ENCODE measurements around the gene AHI1.

The AHI1 gene

GRCh38 chr6:135324531-135324930, 173.0 kb downstream of the AHI1 start:
- no peak for FAIRE-seq

DNA sequence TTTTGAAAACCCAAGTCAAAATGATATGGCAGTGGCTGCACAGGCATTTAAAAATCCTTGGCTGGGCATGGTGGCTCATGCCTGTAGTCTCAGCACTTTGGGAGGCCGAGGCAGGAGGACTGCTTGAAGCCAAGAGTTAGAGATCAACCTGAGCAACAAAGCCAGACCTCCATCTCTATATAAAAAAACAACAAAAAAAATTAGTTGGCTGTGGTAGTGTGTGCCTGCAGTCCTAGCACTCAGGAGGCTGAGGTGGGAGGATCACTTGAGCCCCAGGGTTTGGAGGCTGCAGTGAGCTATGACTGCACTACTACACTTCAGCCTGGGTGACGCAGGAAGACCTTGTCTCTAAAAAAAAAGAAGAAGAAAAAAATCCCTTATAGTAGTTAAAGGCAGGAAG, 173.6 kb downstream of the AHI1 start:
- no peak for FAIRE-seq

DNA sequence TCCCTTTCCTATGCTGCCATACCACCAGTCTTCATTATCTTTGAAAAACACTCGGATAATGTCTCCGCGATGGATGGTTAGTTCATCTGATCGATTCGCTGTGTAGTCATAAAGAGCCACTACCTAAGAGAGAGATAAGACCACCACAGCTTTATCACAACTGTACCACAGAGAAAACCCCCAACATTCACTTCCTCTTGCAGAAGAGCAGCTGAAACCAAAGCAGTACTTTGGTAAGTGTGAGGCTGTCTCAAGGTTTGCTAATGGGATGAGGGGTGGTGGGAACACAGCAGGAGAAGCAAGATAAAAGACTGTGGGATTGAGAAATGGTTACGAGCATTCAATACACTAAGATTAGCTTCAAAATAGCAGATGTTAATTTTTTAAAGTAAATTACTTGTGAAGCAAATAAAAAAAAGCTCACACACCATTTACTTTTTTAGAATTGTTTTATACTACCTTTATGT, 174.3 kb downstream of the AHI1 start:
- no peak for FAIRE-seq

DNA sequence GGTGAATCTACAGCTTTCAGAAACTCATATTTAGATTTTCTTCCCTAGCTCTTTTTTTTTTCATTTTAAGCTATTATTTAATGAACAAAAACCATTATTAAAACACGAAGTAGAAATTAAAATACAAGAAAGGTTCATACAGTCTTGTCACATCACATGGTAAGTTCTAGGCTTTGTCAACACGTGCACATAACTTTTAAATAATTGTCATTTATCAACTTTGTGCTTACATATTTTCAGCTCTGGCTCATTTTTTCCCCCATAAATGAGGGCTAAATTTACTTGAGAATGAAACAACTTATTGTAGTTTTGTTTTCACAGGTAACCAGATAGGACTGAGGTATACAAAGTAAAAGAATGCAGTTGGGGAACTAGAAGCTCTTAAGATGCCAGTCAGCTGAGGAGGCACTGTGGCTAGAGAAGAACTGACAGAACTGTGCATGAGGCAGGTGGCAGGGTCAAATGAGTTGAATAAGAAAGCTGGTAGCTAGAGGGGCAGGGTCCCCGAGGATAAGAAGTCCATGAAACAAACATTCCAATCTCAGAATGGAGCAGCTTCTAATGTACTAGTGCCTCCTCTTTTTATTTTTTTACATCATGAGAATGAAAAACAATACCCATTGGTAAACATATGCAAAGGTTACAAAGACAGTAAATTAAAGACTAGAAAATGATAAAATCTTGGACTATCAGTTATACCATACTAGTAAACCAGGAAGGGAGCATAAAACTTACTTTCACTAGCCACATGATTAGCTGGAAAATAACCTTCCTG, 174.9 kb downstream of the AHI1 start:
- FAIRE-seq = no peak

- FAIRE-seq = no peak
Observed at GRCh38 chr6:135320721-135321621, 176.6 kb downstream of the AHI1 start.

DNA sequence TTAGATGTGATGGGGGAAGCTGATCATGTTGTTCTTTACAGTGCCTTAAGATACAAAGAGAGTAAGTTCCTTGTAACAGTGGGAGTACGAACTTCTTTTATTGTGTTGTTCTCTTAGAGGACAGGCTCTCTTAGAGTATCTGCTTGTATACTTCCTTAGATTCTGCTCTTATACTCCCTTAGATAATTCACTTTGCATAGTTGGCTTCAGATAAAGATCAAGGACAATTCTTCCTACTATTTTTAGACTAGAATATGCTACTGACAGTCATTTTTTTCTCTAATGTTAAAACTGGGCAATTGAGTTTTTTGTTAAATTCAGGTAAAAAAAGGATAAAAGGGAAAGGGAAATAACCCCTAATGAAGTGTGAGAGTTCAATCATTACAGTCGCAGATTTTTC, 177.7 kb downstream of the AHI1 start:
- FAIRE-seq = no peak

GRCh38 chr6:135318738-135319469, 178.6 kb downstream of the AHI1 start:
- FAIRE-seq = no peak

DNA sequence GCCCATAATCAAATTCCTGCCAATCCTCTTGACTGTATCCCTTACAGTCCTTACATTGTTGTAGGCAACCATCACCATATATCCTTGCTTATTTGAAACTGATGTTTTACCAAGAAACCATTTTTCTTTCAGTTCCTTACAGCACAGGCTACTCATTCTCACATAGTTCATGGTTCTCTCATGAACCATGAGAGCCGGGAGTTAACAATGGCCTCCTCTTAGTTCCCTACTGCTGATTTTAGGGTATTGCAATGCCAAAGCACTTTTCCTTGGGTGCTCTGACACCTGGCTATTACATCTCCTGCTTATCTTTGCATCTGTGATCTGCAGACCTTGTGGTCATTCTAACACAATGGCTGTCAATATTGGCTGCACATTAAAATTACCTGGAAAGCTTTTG, 183.0 kb downstream of the AHI1 start:
- no peak for FAIRE-seq

GRCh38 chr6:135311446-135312200, 185.9 kb downstream of the AHI1 start:
- no peak for FAIRE-seq

- FAIRE-seq = no peak
Observed at GRCh38 chr6:135310291-135310690, 187.2 kb downstream of the AHI1 start.

GRCh38 chr6:135306740-135307420, 190.7 kb downstream of the AHI1 start:
- FAIRE-seq = no peak

DNA sequence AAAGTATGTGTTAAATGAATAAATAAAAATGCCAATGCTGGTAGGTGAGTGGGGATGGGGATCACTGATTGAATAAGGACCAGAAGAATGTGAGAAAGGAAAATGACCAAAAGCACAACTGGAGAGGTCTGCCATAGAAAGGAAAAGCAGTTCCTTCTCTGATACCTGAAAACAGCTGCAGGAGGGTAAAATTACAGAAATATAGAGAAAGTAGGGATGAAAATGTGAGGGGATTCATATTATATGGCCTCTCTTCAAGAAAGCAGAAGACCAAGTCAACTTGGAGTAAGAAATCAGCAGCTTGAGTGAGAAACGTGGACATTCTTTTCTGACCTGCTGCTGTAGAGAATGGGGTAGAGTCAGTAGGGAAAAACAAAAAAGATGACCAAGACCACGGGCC, 191.4 kb downstream of the AHI1 start:
- no peak for FAIRE-seq

DNA sequence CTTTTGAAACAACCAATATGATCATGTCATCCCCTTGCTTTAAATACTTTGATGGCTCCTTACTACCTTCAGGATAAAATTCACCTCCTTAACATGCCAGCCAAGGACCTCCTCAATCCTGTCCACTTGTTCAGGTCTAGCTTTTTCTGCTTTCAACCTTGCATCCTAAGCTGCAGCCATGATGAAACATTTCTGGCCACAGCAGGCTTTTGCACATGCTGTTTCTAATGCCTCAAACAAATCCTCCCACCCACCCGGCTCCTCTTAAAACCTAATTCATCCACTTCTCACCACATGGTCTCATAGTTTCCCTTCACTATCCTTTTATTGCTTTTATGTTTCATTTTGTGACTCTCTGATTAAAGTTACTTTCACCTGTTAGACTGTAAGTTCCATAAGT, 191.9 kb downstream of the AHI1 start:
- FAIRE-seq = no peak

DNA sequence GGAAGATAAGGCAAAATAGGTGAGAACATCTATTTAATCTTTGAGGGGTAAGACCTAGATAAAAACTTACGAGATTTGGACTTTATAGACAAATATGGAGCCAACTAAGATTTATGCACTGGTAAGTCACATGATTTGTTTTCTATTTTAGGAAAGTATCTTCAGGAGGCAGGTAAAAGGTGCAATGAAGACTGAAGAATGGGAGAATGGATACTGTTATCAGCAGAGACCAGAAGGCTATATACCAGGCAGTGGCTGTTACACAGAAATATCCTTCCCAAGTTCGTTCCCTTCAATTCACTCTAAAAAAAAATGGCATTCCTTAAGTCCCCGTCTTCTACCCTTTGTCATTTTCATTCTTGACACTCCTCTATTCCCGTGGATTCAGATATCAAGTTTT, 192.7 kb downstream of the AHI1 start:
- FAIRE-seq = no peak

GRCh38 chr6:135301304-135301703, 196.2 kb downstream of the AHI1 start:
- no peak for FAIRE-seq

GRCh38 chr6:135300576-135300975, 197.0 kb downstream of the AHI1 start:
- no peak for FAIRE-seq

GRCh38 chr6:135299256-135299655, 198.3 kb downstream of the AHI1 start:
- no peak for FAIRE-seq

GRCh38 chr6:135298455-135298854, 199.1 kb downstream of the AHI1 start:
- no peak for FAIRE-seq

DNA sequence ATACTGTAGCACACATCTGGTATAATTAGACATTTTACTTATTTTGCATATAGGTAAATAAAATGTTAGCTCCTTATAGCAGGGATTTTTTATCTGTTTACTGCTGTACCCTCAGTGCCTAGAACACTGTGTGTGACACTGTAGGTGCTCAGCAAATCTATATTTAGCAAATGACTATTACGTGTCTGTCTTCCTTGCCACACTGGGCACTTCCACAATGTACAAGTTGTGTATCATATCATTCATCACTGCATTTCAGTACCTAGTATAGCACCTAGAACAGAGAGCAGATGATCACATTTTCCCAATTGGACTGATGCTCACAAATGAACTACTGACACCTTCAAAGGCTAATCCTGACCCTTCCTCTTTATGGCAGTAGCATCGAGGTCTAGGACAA, 200.8 kb downstream of the AHI1 start:
- FAIRE-seq = no peak

GRCh38 chr6:135295085-135295484, 202.5 kb downstream of the AHI1 start:
- no peak for FAIRE-seq

GRCh38 chr6:135291288-135292076, 206.1 kb downstream of the AHI1 start:
- no peak for FAIRE-seq
